Neural cell (in vitro differentiated cells): ENCODE results near the gene PRR5. TPM values are rescaled to one million over a fixed set of nuclear protein-coding genes. Genes with fewer than 3 reads are reported as not detected.

ENCODE experiments used
- H2AFZ ChIP-seq: fragments of 200-600, 300-800 bp; sonication (generic), shearing (Covaris generic); 2 replicates; pipeline ENCODE4 v1.6.0; 2014; ENCODE audit warnings: low read depth, mild to moderate bottlenecking, antibody characterized with exemption, low read length, moderate library complexity
- H3F3A ChIP-seq: fragments of 200-600 bp; shearing (Covaris generic); 2 replicates; pipeline ENCODE4 v1.6.1; 2016; ENCODE audit warnings: mild to moderate bottlenecking, moderate library complexity, mixed read lengths, antibody characterized with exemption, low read length; ENCODE audit not compliant: insufficient read depth, poor library complexity, severe bottlenecking
- H3K27ac ChIP-seq: fragments of 200-600, 300-800 bp; sonication (generic), shearing (Covaris generic); 2 replicates; pipeline ENCODE4 v1.5.1; 2014; ENCODE audit warnings: mild to moderate bottlenecking, low read length, moderate library complexity
- H3K27me3 ChIP-seq: fragments of 300-800, 200-600 bp; sonication (generic), shearing (Covaris generic); 2 replicates; pipeline ENCODE4 v1.6.0; 2014; ENCODE audit warnings: mild to moderate bottlenecking, low read depth, low read length, moderate library complexity; ENCODE audit not compliant: insufficient read depth
- H3K36me3 ChIP-seq: fragments of 300-800, 200-600 bp; sonication (generic), shearing (Covaris generic); 2 replicates; pipeline ENCODE4 v1.5.1; 2014; ENCODE audit warnings: mild to moderate bottlenecking, antibody characterized with exemption, low read length, moderate library complexity; ENCODE audit not compliant: insufficient read depth
- H3K4me2 ChIP-seq: fragments of 300-800, 200-600 bp; sonication (generic), shearing (Covaris generic); 2 replicates; pipeline ENCODE4 v1.6.0; 2014; ENCODE audit warnings: mild to moderate bottlenecking, low read length
- H3K4me3 ChIP-seq: fragments of 300-800, 200-600 bp; sonication (generic), shearing (Covaris generic); 2 replicates; pipeline ENCODE4 v1.5.1; 2014; ENCODE audit warnings: mild to moderate bottlenecking, low read length, moderate library complexity
- H3K79me2 ChIP-seq: fragments of 200-600 bp; shearing (Covaris generic); replicated peaks from 2 replicates; pipeline ENCODE4 v1.6.0; 2014; ENCODE audit warnings: mild to moderate bottlenecking, low read length, moderate library complexity; ENCODE audit not compliant: insufficient read depth
- H3K9ac ChIP-seq: fragments of 300-800, 200-600 bp; sonication (generic), shearing (Covaris generic); 2 replicates; pipeline ENCODE4 v1.6.1; 2016; ENCODE audit warnings: mild to moderate bottlenecking, low read length, mixed read lengths
- H3K9me2 ChIP-seq: fragments of 200-600 bp; shearing (Covaris generic); 2 replicates; pipeline ENCODE4 v1.6.1; 2016; ENCODE audit warnings: mild to moderate bottlenecking, low read length, mixed read lengths; ENCODE audit not compliant: insufficient read depth
- H3K9me3 ChIP-seq: fragments of 200-600, 300-800 bp; sonication (generic), shearing (Covaris generic); 2 replicates; pipeline ENCODE4 v1.6.1; 2016; ENCODE audit warnings: mild to moderate bottlenecking, mixed run types, low read length, moderate library complexity, mixed read lengths
- H4K20me1 ChIP-seq: fragments of 200-600 bp; shearing (Covaris generic); 2 replicates; pipeline ENCODE4 v1.6.1; 2016; ENCODE audit warnings: mild to moderate bottlenecking, mixed run types; ENCODE audit not compliant: insufficient read depth
- EP300 ChIP-seq: fragments of 450-650 bp; conservative IDR thresholded peaks from 2 replicates; pipeline ENCODE4 v1.6.1; 2014; ENCODE audit warnings: antibody characterized with exemption, mild to moderate bottlenecking, moderate library complexity; ENCODE audit not compliant: poor library complexity, severe bottlenecking
- EZH2 ChIP-seq: fragments of 200-600, 300-800 bp; shearing (Covaris generic), sonication (generic); IDR thresholded peaks from 2 replicates; pipeline ENCODE4 v1.6.1; 2014; ENCODE audit warnings: antibody characterized with exemption, low read length, borderline replicate concordance, mild to moderate bottlenecking; ENCODE audit not compliant: insufficient read depth, poor library complexity, severe bottlenecking
- MXI1 ChIP-seq: fragments of 450-650 bp; conservative IDR thresholded peaks from 2 replicates; pipeline ENCODE4 v1.6.1; 2014; ENCODE audit warnings: antibody characterized with exemption, mild to moderate bottlenecking; ENCODE audit not compliant: poor library complexity, severe bottlenecking
- POLR2AphosphoS5 ChIP-seq: IDR thresholded peaks from 2 replicates; pipeline ENCODE4 v1.6.1; 2012
- RAD21 ChIP-seq: fragments of 450-650 bp; conservative IDR thresholded peaks from 2 replicates; pipeline ENCODE4 v1.6.1; 2014; ENCODE audit warnings: antibody characterized with exemption, mild to moderate bottlenecking, moderate library complexity
- SMC3 ChIP-seq: fragments of 450-650 bp; conservative IDR thresholded peaks from 2 replicates; pipeline ENCODE4 v1.6.1; 2014; ENCODE audit warnings: antibody characterized with exemption, mild to moderate bottlenecking, moderate library complexity; ENCODE audit not compliant: poor library complexity
- TAF1 ChIP-seq: IDR thresholded peaks from 2 replicates; pipeline ENCODE4 v1.6.1; 2012; ENCODE audit warnings: low read depth
- polyA plus RNA-seq: library from polyadenylated mRNA; depleted of rRNA; stranded (reverse); fragments of >200 nt; gene quantifications from 2 replicates; pipeline ENCODE4 v1.2.3, GENCODE V29; 2014
- TF ChIP-seq, protein P1 (sequence below): IDR thresholded peaks from 2 replicates; pipeline ENCODE4 v1.6.1; 2012; ENCODE audit warnings: borderline replicate concordance
- TF ChIP-seq, protein P2 (sequence below): fragments of 450-650 bp; IDR thresholded peaks from 2 replicates; pipeline ENCODE4 v1.5.1; 2014; ENCODE audit warnings: antibody characterized with exemption, mild to moderate bottlenecking, moderate library complexity; ENCODE audit not compliant: poor library complexity, severe bottlenecking

The PRR5 gene
- polyA plus RNA-seq, 1 donor from 2014 or later, result 16.2 TPM

DNA sequence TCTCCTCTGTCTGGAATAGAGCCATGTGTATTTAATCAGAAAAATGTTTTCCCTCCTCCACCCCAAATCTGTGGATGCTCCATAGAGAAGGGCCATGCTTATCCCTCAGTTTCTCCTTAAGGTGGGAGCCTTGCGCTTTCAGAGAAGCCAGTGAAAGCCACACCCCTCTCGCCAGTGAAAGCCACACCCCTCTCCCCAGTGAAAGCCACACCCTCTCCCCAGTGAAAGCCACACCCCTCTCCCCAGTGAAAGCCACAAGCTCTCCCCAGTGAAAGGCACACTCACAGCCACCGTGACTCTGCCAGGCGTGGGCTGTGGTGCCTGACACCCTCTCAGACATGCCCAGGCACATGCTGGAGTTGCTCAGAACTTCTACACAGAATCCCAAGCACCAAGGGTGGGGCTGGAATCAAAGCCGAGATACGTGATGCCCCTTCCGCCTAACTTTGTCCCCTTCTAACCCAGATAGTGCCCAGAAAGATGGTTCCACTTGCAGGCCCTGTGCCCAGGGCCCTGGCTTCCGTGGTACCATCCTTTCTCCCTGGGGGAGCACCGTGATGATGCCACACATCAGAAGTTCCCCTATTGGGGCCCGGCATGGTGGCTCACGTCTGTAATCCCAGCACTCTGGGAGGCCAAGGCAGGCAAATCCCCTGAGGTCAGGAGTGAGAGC, 16.5 kb upstream of the PRR5 start:
- no peaks in the 10 kb centered on the region for H3K9me2 ChIP-seq

DNA sequence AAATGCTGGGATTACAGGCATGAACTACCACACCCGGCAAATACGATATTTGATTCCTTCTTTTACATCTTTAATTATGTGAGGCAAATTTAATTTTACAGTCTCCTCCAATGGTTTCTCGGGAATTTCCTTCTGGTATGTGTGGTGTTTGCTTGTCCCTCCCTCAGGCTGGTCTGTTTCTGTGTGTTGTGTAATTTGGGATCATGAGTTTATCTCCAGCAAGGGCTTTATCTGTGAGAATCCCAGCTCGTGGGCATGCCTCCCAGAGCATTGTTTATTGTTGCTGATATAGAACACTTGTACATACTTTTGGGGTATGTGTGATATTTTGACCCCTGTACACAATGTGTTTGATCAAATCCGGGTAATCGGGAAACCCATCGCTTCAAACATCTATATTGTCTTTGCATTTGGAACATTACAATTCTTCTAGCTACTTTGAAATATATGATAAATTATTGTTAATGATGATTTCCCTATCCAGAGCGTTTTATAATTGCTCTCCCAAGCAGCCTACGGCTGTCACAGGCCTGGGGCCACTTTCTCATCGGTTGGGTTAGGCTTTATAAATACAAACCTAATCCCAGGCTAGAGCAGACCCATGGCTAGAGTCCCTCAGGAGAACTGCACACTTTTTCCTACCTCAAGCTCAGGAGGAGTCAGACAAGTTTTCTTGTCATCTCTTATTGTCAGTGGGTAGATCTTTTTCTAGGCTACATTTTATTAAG, 15.0 kb upstream of the PRR5 start:
- Histone ChIP-seq H3F3A (no peaks in the 10 kb centered on the region), H3K27me3 (no peaks in the 10 kb centered on the region), H3K36me3 (no peaks in the 10 kb centered on the region), H3K9ac (no peak overlapping the region), H3K4me3 (no peak overlapping the region), H3K79me2 (no peaks in the 10 kb centered on the region), H4K20me1 (no peaks in the 10 kb centered on the region), H3K9me3 (no peaks in the 10 kb centered on the region), H2AFZ (no peak overlapping the region), H3K9me2 (no peaks in the 10 kb centered on the region), H3K27ac (no peak overlapping the region), H3K4me2 (no peak overlapping the region)
- no peak for TF ChIP-seq EP300

More for the DNA sequence above, 16.5 kb upstream of the PRR5 start:
- Histone ChIP-seq H2AFZ (no peak overlapping the region), H3K79me2 (no peaks in the 10 kb centered on the region), H3K4me2 (no peak overlapping the region), H3K9me3 (no peaks in the 10 kb centered on the region), H3F3A (no peaks in the 10 kb centered on the region), H3K27ac (no peak overlapping the region), H3K4me3 (no peak overlapping the region), H3K36me3 (no peaks in the 10 kb centered on the region), H3K27me3 (no peaks in the 10 kb centered on the region), H4K20me1 (no peaks in the 10 kb centered on the region), H3K9ac (no peak overlapping the region)
- no peak for TF ChIP-seq EZH2
- TF ChIP-seq, protein P1, sequence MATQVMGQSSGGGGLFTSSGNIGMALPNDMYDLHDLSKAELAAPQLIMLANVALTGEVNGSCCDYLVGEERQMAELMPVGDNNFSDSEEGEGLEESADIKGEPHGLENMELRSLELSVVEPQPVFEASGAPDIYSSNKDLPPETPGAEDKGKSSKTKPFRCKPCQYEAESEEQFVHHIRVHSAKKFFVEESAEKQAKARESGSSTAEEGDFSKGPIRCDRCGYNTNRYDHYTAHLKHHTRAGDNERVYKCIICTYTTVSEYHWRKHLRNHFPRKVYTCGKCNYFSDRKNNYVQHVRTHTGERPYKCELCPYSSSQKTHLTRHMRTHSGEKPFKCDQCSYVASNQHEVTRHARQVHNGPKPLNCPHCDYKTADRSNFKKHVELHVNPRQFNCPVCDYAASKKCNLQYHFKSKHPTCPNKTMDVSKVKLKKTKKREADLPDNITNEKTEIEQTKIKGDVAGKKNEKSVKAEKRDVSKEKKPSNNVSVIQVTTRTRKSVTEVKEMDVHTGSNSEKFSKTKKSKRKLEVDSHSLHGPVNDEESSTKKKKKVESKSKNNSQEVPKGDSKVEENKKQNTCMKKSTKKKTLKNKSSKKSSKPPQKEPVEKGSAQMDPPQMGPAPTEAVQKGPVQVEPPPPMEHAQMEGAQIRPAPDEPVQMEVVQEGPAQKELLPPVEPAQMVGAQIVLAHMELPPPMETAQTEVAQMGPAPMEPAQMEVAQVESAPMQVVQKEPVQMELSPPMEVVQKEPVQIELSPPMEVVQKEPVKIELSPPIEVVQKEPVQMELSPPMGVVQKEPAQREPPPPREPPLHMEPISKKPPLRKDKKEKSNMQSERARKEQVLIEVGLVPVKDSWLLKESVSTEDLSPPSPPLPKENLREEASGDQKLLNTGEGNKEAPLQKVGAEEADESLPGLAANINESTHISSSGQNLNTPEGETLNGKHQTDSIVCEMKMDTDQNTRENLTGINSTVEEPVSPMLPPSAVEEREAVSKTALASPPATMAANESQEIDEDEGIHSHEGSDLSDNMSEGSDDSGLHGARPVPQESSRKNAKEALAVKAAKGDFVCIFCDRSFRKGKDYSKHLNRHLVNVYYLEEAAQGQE, result no peak
- TF ChIP-seq TAF1, result no peak
- no peak for TF ChIP-seq POLR2AphosphoS5

DNA sequence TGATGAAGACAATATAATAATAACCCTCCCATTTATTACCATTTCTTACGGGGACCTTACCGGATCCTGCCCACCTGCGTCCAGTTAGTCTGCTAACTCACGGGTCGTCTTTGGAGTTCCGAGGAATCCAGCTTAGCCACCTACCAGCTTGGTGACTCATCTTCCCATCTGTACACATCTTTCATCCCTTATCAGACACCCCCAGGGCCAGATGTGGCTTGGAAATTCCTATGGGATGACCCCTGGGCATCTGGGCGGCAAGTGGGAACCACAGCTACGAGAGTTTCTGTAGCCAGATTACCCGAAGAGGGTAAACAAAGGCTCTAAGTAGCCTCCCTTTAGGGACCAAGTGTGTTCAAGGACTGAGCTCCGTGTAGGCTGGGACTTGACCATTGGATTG, 12.8 kb upstream of the PRR5 start:
- Histone ChIP-seq H4K20me1 (no peaks in the 10 kb centered on the region), H3K9ac (no peak overlapping the region), H3K27ac (no peak overlapping the region), H3F3A (no peaks in the 10 kb centered on the region), H3K4me2 (no peak overlapping the region), H2AFZ (no peak overlapping the region), H3K9me3 (no peaks in the 10 kb centered on the region), H3K9me2 (no peaks in the 10 kb centered on the region), H3K27me3 (no peaks in the 10 kb centered on the region), H3K36me3 (no peaks in the 10 kb centered on the region), H3K79me2 (no peaks in the 10 kb centered on the region), H3K4me3 (no peak overlapping the region)
- TF ChIP-seq EP300 (no peak), SMC3 (no peak), RAD21 (no peak), POLR2AphosphoS5 (no peak), TAF1 (no peak), EZH2 (no peak), MXI1 (no peak)
- TF ChIP-seq, protein P1, result no peak
- TF ChIP-seq, protein P2, sequence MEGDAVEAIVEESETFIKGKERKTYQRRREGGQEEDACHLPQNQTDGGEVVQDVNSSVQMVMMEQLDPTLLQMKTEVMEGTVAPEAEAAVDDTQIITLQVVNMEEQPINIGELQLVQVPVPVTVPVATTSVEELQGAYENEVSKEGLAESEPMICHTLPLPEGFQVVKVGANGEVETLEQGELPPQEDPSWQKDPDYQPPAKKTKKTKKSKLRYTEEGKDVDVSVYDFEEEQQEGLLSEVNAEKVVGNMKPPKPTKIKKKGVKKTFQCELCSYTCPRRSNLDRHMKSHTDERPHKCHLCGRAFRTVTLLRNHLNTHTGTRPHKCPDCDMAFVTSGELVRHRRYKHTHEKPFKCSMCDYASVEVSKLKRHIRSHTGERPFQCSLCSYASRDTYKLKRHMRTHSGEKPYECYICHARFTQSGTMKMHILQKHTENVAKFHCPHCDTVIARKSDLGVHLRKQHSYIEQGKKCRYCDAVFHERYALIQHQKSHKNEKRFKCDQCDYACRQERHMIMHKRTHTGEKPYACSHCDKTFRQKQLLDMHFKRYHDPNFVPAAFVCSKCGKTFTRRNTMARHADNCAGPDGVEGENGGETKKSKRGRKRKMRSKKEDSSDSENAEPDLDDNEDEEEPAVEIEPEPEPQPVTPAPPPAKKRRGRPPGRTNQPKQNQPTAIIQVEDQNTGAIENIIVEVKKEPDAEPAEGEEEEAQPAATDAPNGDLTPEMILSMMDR, result no peak
